Upper lobe of left lung (tissue), 4 donors: Measurements from ENCODE around the gene IDI2.

Source experiments
- CTCF ChIP-seq, 6 experiments: fragments of 450-650 bp in 4 of 6; fragments of 200-600 bp in 2 of 6; sonication (generic) in 2 of 6; IDR thresholded peaks; one replicate each; pipeline ENCODE4 v1.5.1; 2016 to 2019; ENCODE audit warnings: antibody characterized with exemption in 6 of 6
- POLR2A ChIP-seq, 4 donors: fragments of 450-650 bp; IDR thresholded peaks; one replicate each; pipeline ENCODE4 v1.5.1; 2016 to 2017; ENCODE audit warnings: antibody characterized with exemption in 4 of 4, mild to moderate bottlenecking in 2 of 4

- no peak for TF ChIP-seq CTCF (IDR thresholded peaks at IDR 0.05)
- no peak for TF ChIP-seq POLR2A (IDR thresholded peaks at IDR 0.05)
Observed at GRCh38 chr10:1029838-1030237, 4.2 kb upstream of the IDI2 start.
